Measurements from ENCODE around the gene EGFLAM. TPM values are rescaled to one million over a fixed set of nuclear protein-coding genes. Genes with fewer than 3 reads are reported as not detected.

EGFLAM gene
- total and polyA plus RNA-seq, 5 donors, result 2.4 to 4.5 (median 3.4) TPM

- H3K9me3 ChIP-seq (ENCODE audit: control insufficient read depth, low read length), result peaks cover 4% of the 10 kb centered on the region
- ATAC-seq (no peak), DNase-seq (no peak)
- H3K27me3 ChIP-seq (ENCODE audit: control insufficient read depth, insufficient read depth), result no peaks in the 10 kb centered on the region
- no peak overlapping the region for H3K27ac ChIP-seq (ENCODE audit: low read length)
- no peaks in the 10 kb centered on the region for H3K4me1 ChIP-seq (ENCODE audit: control insufficient read depth, insufficient read depth, low read length)
- H3K4me3 ChIP-seq (ENCODE audit: low read length), result no peak overlapping the region
- intact Hi-C loops (cut with DNase I), result no loop called here
- WGBS, result 92% methylated on average over 11 of the region's 11 CpGs
Observed at GRCh38 chr5:38360323-38361061, 102.1 kb downstream of the EGFLAM start.

- intact Hi-C loops (cut with DNase I), result no loop called here
- 93% methylated on average over 3 of the region's 3 CpGs for WGBS
- ATAC-seq, result no peak
- Histone ChIP-seq H3K27ac (ENCODE audit: low read length) (no peak overlapping the region), H3K4me1 (ENCODE audit: control insufficient read depth, insufficient read depth, low read length) (no peaks in the 10 kb centered on the region), H3K27me3 (ENCODE audit: control insufficient read depth, insufficient read depth) (no peaks in the 10 kb centered on the region), H3K4me3 (ENCODE audit: low read length) (no peak overlapping the region), H3K9me3 (ENCODE audit: control insufficient read depth, low read length) (peaks cover 4% of the 10 kb centered on the region)
- DNase-seq, result no peak
Observed at GRCh38 chr5:38362713-38363112, 104.4 kb downstream of the EGFLAM start.

- ATAC-seq (no peak), DNase-seq (no peak)
- H3K9me3 ChIP-seq (ENCODE audit: control insufficient read depth, low read length), result peaks cover 4% of the 10 kb centered on the region
- intact Hi-C loops (cut with DNase I), result no loop called here
- H3K4me3 ChIP-seq (ENCODE audit: low read length), result no peak overlapping the region
- no peaks in the 10 kb centered on the region for H3K4me1 ChIP-seq (ENCODE audit: control insufficient read depth, insufficient read depth, low read length)
- no peaks in the 10 kb centered on the region for H3K27me3 ChIP-seq (ENCODE audit: control insufficient read depth, insufficient read depth)
- H3K27ac ChIP-seq (ENCODE audit: low read length), result no peak overlapping the region
- 73% methylated on average over 2 of the region's 2 CpGs for WGBS
Observed at GRCh38 chr5:38364825-38365224, 106.5 kb downstream of the EGFLAM start.

DNA sequence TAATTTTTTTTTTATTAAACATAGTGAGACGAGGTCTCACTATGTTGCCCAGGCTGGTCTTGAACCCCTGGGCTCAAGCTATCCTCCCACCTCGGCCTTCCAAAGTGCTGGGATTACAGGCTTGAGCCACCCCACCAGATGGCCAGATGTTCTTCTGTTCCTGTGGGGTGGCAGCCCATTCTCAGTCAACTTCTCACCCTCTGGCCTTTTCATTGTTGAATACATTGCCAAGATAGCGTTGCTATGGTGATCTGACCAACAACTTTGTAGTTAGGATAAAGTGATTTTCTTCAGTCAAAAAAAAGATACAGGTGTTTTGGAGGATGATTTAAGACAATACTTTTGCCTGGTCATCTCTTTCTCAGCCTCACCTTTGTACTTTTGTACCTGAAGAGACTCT, 109.1 kb downstream of the EGFLAM start:
- ATAC-seq (no peak), DNase-seq (no peak)
- Histone ChIP-seq H3K9me3 (ENCODE audit: control insufficient read depth, low read length) (peaks cover 2% of the 10 kb centered on the region), H3K27me3 (ENCODE audit: control insufficient read depth, insufficient read depth) (no peaks in the 10 kb centered on the region), H3K4me3 (ENCODE audit: low read length) (no peak overlapping the region), H3K27ac (ENCODE audit: low read length) (no peak overlapping the region), H3K4me1 (ENCODE audit: control insufficient read depth, insufficient read depth, low read length) (no peaks in the 10 kb centered on the region)
- WGBS, result 70% methylated on average over 3 of the region's 3 CpGs
- intact Hi-C loops (cut with DNase I), result no loop called here

DNA sequence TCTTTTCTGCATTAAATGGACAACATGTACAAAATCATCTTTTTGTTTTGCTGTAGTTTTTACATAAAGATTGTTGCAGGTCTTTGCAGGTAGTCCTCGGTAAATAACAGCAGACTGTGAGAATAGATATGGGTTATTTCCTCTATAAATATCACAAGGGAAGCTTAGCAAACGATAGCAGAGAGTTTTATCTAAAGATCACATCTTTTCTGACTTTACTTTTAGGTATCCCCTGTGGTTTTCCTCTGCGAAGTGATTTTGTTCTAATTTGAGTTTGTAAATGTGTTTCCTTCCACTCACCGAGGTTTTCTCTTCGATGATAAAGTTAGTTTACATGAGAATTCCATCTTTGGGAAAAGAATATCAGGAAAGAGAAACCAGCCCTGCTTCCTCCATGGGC, 109.6 kb downstream of the EGFLAM start:
- Histone ChIP-seq H3K9me3 (ENCODE audit: control insufficient read depth, low read length) (peaks cover 2% of the 10 kb centered on the region), H3K4me1 (ENCODE audit: control insufficient read depth, insufficient read depth, low read length) (no peaks in the 10 kb centered on the region), H3K27ac (ENCODE audit: low read length) (no peak overlapping the region), H3K4me3 (ENCODE audit: low read length) (no peak overlapping the region), H3K27me3 (ENCODE audit: control insufficient read depth, insufficient read depth) (no peaks in the 10 kb centered on the region)
- ATAC-seq (no peak), DNase-seq (no peak)
- intact Hi-C loops (cut with DNase I), result no loop called here
- 35% methylated on average over 5 of the region's 5 CpGs for WGBS

- 60% methylated on average over 5 of the region's 5 CpGs for WGBS
- intact Hi-C loops (cut with DNase I), result no loop called here
- Histone ChIP-seq H3K4me1 (ENCODE audit: control insufficient read depth, insufficient read depth, low read length) (no peaks in the 10 kb centered on the region), H3K4me3 (ENCODE audit: low read length) (no peak overlapping the region), H3K9me3 (ENCODE audit: control insufficient read depth, low read length) (no peaks in the 10 kb centered on the region), H3K27ac (ENCODE audit: low read length) (no peak overlapping the region), H3K27me3 (ENCODE audit: control insufficient read depth, insufficient read depth) (no peaks in the 10 kb centered on the region)
- DNase-seq (no peak), ATAC-seq (no peak)
Observed at GRCh38 chr5:38369692-38370091, 111.3 kb downstream of the EGFLAM start.

DNA sequence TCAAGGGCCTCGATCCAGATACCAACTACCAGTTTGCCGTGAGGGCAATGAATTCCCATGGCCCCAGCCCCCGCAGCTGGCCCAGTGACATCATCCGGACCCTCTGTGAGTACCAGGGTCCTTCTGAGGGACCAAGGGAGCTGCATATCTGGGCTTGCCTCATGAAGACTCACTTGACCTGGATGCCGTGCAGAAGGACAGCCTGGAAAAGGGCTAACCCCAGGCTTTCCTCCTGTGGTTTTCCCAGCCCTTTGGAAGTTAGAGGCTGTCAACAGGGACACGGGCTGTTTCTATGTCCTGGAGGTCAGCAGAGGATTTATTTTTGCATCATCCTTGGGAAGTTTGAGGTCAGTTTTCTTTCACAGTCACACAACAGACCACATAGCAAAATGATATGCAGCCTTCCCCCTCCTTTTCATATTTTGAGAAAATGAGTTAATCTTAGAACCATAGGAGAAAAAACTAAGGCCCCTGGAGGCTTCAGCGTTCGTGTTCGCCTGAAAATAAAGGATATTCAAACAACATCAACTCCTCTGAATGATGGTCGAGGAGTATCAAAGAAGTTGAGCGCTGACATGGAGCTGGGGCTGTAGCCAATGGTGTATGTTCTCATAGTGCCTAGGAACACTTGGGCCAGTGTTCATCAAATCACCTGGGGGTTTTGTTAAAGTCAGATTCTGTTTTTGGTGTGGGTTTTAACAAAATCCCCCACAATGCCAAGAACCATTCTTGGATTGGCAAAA, 112.2 kb downstream of the EGFLAM start:
- Histone ChIP-seq H3K9me3 (ENCODE audit: control insufficient read depth, low read length) (no peaks in the 10 kb centered on the region), H3K4me3 (ENCODE audit: low read length) (no peak overlapping the region), H3K4me1 (ENCODE audit: control insufficient read depth, insufficient read depth, low read length) (no peaks in the 10 kb centered on the region), H3K27me3 (ENCODE audit: control insufficient read depth, insufficient read depth) (no peaks in the 10 kb centered on the region), H3K27ac (ENCODE audit: low read length) (no peak overlapping the region)
- intact Hi-C loops (cut with DNase I), result no loop called here
- ATAC-seq (no peak), DNase-seq (no peak)
- WGBS, result 78% methylated on average over 11 of the region's 11 CpGs

DNA sequence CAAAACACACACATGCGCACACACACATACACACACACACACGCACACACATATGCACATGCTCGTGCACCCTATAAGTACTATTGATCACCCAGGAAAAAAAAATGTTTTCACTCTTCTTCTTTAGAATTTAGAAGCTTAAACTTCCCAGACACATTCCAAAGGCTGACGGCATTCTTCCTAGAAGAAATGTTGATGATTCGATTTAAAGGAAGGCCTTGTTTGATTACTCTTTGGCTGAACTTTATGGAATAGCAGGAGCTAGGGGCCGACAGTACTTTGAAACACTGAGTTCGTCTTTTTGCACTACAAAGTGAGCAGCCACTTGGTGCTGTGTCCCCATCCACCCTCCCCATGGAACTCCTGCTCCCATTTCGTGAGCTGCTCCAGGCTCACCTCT, 113.2 kb downstream of the EGFLAM start:
- H3K27ac ChIP-seq (ENCODE audit: low read length), result no peak overlapping the region
- no peak for ATAC-seq
- intact Hi-C loops (cut with DNase I), result no loop called here

GRCh38 chr5:38373743-38374142, 115.4 kb downstream of the EGFLAM start:
- ATAC-seq, result no peak

More for the DNA sequence above, 113.2 kb downstream of the EGFLAM start:
- H3K9me3 ChIP-seq (ENCODE audit: control insufficient read depth, low read length), result no peaks in the 10 kb centered on the region
- no peak overlapping the region for H3K4me3 ChIP-seq (ENCODE audit: low read length)
- WGBS, result 81% methylated on average over 8 of the region's 8 CpGs
- no peaks in the 10 kb centered on the region for H3K27me3 ChIP-seq (ENCODE audit: control insufficient read depth, insufficient read depth)
- H3K4me1 ChIP-seq (ENCODE audit: control insufficient read depth, insufficient read depth, low read length), result no peaks in the 10 kb centered on the region
- DNase-seq, result no peak

GRCh38 chr5:38375423-38375822, 117.1 kb downstream of the EGFLAM start:
- DNase-seq (no peak), ATAC-seq (no peak)
- H3K9me3 ChIP-seq (ENCODE audit: control insufficient read depth, low read length), result no peaks in the 10 kb centered on the region
- H3K27ac ChIP-seq (ENCODE audit: low read length), result no peak overlapping the region
- WGBS, result 89% methylated on average over 1 of the region's 1 CpG
- H3K27me3 ChIP-seq (ENCODE audit: control insufficient read depth, insufficient read depth), result no peaks in the 10 kb centered on the region
- H3K4me3 ChIP-seq (ENCODE audit: low read length), result no peak overlapping the region
- intact Hi-C loops (cut with DNase I), result no loop called here
- peaks cover 2% of the 10 kb centered on the region for H3K4me1 ChIP-seq (ENCODE audit: control insufficient read depth, insufficient read depth, low read length)

More at GRCh38 chr5:38373743-38374142, 115.4 kb downstream of the EGFLAM start:
- H3K9me3 ChIP-seq (ENCODE audit: control insufficient read depth, low read length), result no peaks in the 10 kb centered on the region
- H3K4me3 ChIP-seq (ENCODE audit: low read length), result no peak overlapping the region
- H3K27ac ChIP-seq (ENCODE audit: low read length), result no peak overlapping the region
- H3K27me3 ChIP-seq (ENCODE audit: control insufficient read depth, insufficient read depth), result no peaks in the 10 kb centered on the region
- WGBS, result 49% methylated on average over 3 of the region's 3 CpGs
- no peak for DNase-seq
- H3K4me1 ChIP-seq (ENCODE audit: control insufficient read depth, insufficient read depth, low read length), result no peaks in the 10 kb centered on the region
- intact Hi-C loops (cut with DNase I), result no loop called here

- DNase-seq, result no peak
- H3K9me3 ChIP-seq (ENCODE audit: control insufficient read depth, low read length), result no peaks in the 10 kb centered on the region
- intact Hi-C loops (cut with DNase I), result no loop called here
- no peak overlapping the region for H3K4me3 ChIP-seq (ENCODE audit: low read length)
- 81% methylated on average over 2 of the region's 2 CpGs for WGBS
- H3K27me3 ChIP-seq (ENCODE audit: control insufficient read depth, insufficient read depth), result peaks cover 1% of the 10 kb centered on the region
- peaks cover 2% of the 10 kb centered on the region for H3K4me1 ChIP-seq (ENCODE audit: control insufficient read depth, insufficient read depth, low read length)
- no peak for ATAC-seq
- no peak overlapping the region for H3K27ac ChIP-seq (ENCODE audit: low read length)
Observed at GRCh38 chr5:38376404-38376803, 118.0 kb downstream of the EGFLAM start.

Data from right cardiac atrium (tissue), 5 donors.